Daoy (cell line): ENCODE data around the gene CEP70. TPM values are rescaled to one million over a fixed set of nuclear protein-coding genes. Genes with fewer than 3 reads are reported as not detected.
"Not testable (repeated sequence)": the region's sequence is repeated elsewhere in the genome, so short reads cannot be mapped to it uniquely, and the experiment has no call there.

Experiments
- DNase-seq: peaks from one replicate; pipeline ENCODE4 v3.0.0-alpha.2; 2015; ENCODE audit warnings: low read depth
- total RNA-seq: library from RNA; depleted of rRNA; stranded (reverse); fragments of >200 nt; shearing (Covaris generic); gene quantifications from 2 replicates; pipeline ENCODE4 v1.2.3, GENCODE V29; 2014

Gene CEP70
- total RNA-seq, 1 experiment from 2014 or later: 33.4 TPM

GRCh38 chr3:138469874-138470273 is 124.2 kb downstream of the CEP70 start:
- no peak for DNase-seq

- peak; percentile 44 for DNase-seq
These were observed 125.2 kb downstream of the CEP70 start for GRCh38 chr3:138468886-138469285.

GRCh38 chr3:138468451-138468850 is 125.6 kb downstream of the CEP70 start:
- DNase-seq: no peak

GRCh38 chr3:138467931-138468330 is 126.1 kb downstream of the CEP70 start:
- DNase-seq: no peak

DNA sequence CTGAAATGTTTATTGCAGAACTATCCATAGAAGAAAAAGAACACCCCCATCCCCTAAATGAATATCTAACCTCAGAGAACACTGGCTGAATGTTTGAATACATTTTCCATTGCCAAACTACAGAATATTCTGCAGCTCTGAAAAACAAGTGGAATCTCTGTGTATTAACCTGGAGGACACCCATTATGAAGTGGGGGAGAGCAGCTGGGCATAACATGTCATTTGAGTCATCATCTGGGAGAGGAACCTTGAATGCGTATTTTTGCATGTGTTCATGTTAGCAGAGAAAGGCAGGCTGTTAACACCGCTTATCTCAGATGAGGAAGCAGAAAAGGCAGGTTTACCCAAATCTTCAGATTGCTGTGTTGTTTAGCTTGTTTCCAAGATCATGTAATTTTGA is 128.1 kb downstream of the CEP70 start:
- DNase-seq: no peak

DNA sequence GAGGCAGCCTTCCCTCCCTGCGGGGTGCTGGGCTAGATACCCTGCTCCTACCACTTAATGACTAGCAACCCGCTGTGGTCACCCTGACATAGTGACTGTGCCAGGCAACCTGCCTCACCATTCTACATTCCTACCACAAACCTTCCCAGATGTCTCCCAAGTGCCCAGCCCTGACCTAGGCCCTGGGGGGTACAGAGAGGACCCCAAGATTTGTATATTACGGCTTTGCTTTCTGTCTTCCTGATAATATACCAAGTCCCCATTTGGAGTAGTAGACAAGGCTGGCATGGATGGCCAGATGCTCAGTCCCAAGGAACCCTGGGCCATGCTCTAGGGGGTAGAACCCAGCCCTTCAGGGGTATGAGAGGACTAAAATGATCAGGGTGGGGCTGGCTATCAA is 128.6 kb downstream of the CEP70 start:
- DNase-seq: no peak

- DNase-seq: no peak
These were observed 129.6 kb downstream of the CEP70 start for GRCh38 chr3:138464491-138464860.

DNA sequence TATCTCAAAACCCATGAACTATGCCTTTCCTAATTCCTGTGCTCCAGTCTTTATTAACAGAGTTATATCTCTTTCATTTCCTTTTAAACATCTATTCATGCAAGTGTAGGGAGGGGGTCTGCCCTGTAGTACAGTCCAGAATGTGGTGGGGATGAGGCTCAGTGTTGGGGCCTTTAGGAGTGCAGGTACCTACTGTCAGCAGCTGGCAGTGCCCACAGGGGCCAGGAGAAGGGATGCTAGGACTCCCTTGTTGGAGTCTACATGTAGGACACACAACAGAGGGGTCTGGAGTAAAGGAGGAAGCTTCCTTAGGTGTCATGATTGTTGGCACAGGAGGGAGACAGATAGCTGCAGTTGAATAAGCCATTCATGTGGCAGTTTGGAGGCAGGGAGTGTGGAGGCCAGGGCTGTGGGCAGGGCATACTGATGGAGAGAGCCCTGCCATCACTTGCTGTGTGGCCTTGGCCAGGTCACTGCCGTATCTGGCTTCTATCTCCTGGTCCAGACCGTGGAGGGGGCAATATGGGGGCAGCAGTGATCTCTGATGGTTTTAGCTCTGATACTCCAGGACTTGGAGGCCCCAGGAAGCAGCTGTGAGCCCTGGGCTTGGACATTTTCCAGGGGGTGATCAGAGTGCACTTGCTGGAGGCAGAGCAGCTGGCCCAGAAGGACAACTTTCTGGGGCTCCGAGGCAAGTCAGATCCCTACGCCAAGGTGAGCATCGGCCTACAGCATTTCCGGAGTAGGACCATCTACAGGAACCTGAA is 130.2 kb downstream of the CEP70 start:
- DNase-seq: no peak

DNA sequence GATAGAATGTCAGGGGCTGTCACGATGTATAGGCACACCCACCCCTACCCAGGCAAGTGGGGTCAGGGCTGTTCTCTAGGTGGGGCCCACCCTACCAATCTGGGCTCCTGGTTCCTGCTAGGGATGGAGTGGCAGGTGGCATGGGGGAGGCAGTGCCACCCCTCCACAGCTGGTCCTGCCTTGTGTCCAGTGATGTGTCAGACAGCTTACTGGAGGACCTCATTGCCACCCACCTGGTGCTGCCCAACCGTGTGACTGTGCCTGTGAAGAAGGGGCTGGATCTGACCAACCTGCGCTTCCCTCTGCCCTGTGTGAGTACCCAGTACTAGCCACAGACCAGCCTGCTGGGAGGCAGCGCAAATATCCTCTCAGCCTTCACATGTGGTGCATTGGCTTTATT is 132.2 kb downstream of the CEP70 start:
- no peak for DNase-seq

- no peak for DNase-seq
These were observed 132.8 kb downstream of the CEP70 start for GRCh38 chr3:138461246-138461645.

DNA sequence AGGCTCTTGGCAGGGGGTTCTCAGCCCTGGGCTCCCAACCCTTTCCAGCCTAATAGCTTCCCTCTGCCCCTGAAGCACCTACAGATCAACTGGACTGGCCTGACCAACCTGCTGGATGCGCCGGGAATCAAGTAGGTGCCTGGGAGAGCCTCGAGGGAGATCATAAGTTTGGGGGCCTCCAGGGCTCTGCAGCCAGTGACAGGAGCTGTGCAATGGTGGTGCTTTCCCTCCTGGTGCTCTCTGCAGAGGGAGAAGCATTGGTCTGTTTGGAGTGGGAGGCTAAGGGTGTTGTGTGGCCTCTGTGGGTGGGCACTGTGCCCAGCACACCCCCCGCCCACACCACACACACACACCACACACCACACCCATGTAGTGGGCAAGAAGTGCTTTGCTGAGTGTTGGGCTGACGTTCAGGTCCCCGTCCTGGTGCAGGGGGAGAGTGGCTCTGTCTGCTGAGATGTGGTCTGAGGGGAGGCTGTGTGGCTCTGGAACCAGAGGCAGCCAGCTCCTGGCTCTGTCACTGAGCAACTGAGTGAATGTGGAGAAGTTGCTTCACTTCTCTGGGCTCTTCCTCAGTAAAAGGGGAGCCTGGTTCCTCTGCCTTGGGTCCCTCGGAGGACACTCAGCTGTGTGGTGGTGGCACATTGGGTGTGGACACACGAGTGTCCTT is 133.4 kb downstream of the CEP70 start:
- no peak for DNase-seq

DNA sequence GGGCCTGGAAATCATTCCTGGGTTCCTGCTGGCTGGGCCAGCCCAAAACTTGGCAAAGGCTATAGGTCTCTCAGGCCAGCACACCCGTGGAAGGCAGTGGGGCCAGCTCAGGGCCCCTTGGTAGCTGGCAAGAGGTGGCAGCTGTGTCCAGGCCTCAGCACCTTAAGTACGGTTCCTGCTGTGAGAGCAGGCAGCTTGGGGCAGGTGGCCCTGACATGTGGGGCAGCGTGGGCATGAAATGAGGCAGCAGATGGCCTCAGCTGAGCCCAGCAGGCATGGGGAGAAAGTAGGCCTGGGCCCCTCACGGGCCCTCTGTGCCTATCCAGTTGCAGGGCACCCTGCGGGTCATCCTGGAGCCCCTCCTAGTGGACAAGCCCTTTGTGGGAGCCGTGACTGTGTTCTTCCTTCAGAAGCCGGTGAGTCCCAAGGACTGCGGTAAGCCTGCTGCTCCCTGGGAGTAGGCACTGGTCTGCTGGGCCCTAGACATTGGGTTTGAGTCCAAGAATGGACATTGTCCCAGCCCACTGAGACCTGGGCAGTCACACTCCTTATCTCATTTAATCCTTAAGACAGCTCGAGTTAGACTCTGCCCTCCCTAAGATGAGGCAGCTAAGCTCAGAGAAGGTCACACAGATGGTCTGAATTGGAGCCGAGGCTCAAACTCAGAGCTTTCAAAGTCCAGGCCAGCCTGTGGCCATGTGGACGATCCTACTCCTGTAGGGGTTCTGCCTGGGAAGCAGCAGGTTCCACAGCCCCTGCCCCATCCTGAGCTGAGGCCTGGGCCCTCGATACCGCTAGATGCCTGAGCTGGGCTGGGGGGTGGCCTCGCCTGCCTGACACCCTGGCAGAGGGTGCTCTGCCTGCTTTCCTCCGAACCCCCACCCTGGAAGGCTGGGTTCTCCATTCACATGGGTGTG is 134.2 kb downstream of the CEP70 start:
- no peak for DNase-seq

DNA sequence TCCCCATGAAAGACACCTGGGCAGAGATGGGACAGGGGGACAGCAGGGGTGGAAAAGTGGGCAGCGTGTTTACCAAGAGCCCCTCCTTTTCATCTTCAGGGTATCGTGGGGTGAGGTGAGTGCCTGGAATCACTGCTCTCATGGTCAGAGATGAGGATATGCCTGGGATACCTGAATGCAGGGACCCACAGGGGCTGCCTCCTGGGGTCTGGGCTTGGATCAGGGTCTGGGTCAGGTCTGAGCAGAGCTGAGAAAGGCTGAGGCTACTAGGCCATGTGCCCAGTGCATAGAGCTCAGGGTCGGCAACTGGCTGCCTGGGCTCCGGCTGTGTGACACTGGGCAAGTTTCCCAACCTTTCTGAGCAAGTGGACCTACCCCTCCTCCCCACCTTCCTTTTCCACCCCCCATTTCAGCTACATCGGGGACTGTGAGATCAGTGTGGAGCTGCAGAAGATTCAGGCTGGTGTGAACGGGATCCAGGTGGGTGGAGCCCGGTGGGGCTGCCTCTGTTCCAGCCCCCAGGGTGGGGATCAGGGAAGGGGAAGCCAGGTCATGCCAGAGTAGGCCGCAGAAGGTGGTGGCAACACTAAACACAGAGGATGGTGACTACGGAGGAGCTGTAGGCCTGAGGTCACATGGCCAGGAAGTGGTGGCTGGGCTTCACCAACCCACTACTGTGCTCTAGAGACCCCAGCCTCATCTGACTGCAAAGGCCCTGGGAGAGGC is 135.1 kb downstream of the CEP70 start:
- DNase-seq: no peak

- DNase-seq: no peak
These were observed 136.0 kb downstream of the CEP70 start for GRCh38 chr3:138457863-138458735.

GRCh38 chr3:138456961-138457862 is 136.8 kb downstream of the CEP70 start:
- no peak for DNase-seq

GRCh38 chr3:138455801-138456716 is 138.0 kb downstream of the CEP70 start:
- no peak for DNase-seq

DNA sequence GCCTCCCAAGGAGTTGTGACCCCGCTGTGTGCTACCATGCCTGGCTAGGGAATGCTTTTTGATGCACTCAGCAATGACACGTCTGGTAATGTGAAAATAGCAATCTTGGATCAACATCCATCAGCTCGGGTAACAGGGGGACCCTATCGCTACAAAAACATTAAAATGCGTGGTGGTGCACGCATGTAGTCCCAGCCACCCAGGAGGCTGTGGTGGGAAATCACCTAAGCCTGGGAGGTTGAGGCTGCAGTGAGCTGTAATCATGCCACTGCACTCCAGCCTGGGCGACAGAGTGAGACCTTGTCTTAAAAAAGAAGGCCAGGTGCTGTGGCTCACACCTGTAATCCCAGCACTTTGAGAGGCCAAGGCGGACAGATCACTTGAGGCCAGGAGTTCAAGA is 140.1 kb downstream of the CEP70 start:
- not testable (repeated sequence) for DNase-seq

- DNase-seq: peak; percentile 41
These were observed 141.6 kb downstream of the CEP70 start for GRCh38 chr3:138452436-138452835.
